ENCODE data around the gene DHX57. TPM values are rescaled to one million over a fixed set of nuclear protein-coding genes. Genes with fewer than 3 reads are reported as not detected.

DHX57 gene
- total and polyA plus RNA-seq, 2 experiments from 2014 or later, result 14.7 to 23.0 TPM

GRCh38 chr2:38887902-38888554 lies 12.3 kb upstream of the DHX57 start:
- no peak for DNase-seq (ENCODE audit: low read depth in 1 of 2, low spot score in 1 of 2)
- no peak overlapping the region for H3K4me3 ChIP-seq
- no peak for TF ChIP-seq CTCF (IDR thresholded peaks at IDR 0.05; ENCODE audit: low read depth, low read length)

GRCh38 chr2:38887347-38887746 lies 11.6 kb upstream of the DHX57 start:
- no peaks in the 10 kb centered on the region for H3K9me3 ChIP-seq (ENCODE audit: low read depth)
- no peak overlapping the region for H3K27ac ChIP-seq
- no peak for TF ChIP-seq CTCF (IDR thresholded peaks at IDR 0.05; ENCODE audit: low read depth, low read length)
- no peaks in the 10 kb centered on the region for H3K36me3 ChIP-seq
- no peak for DNase-seq (ENCODE audit: low read depth in 1 of 2, low spot score in 1 of 2)
- H3K27me3 ChIP-seq, result no peaks in the 10 kb centered on the region
- H3K4me3 ChIP-seq, result no peak overlapping the region
- no peaks in the 10 kb centered on the region for H3K4me1 ChIP-seq (ENCODE audit: low read depth)

More at GRCh38 chr2:38887902-38888554, 12.3 kb upstream of the DHX57 start:
- no peak overlapping the region for H3K27ac ChIP-seq
- no peaks in the 10 kb centered on the region for H3K27me3 ChIP-seq
- no peaks in the 10 kb centered on the region for H3K36me3 ChIP-seq
- H3K9me3 ChIP-seq (ENCODE audit: low read depth), result no peaks in the 10 kb centered on the region
- no peaks in the 10 kb centered on the region for H3K4me1 ChIP-seq (ENCODE audit: low read depth)

GRCh38 chr2:38886063-38886462 lies 10.3 kb upstream of the DHX57 start:
- no peaks in the 10 kb centered on the region for H3K4me1 ChIP-seq (ENCODE audit: low read depth)
- H3K4me3 ChIP-seq, result no peak overlapping the region
- no peak for DNase-seq (ENCODE audit: low read depth in 1 of 2, low spot score in 1 of 2)
- peaks cover 2% of the 10 kb centered on the region for H3K36me3 ChIP-seq
- H3K9me3 ChIP-seq (ENCODE audit: low read depth), result no peaks in the 10 kb centered on the region
- no peaks in the 10 kb centered on the region for H3K27me3 ChIP-seq
- no peak for TF ChIP-seq CTCF (IDR thresholded peaks at IDR 0.05; ENCODE audit: low read depth, low read length)
- no peak overlapping the region for H3K27ac ChIP-seq

GRCh38 chr2:38876407-38876806 lies 673 bp upstream of the DHX57 start:
- no peak for TF ChIP-seq CTCF (IDR thresholded peaks at IDR 0.05; ENCODE audit: low read depth, low read length)
- Histone ChIP-seq H3K4me3 (peak overlapping the region; percentile 66), H3K9me3 (ENCODE audit: low read depth) (no peaks in the 10 kb centered on the region), H3K4me1 (ENCODE audit: low read depth) (peaks cover 6% of the 10 kb centered on the region), H3K27me3 (no peaks in the 10 kb centered on the region), H3K27ac (no peak overlapping the region), H3K36me3 (peaks cover 3% of the 10 kb centered on the region)
- DNase-seq (ENCODE audit: low read depth in 1 of 2, low spot score in 1 of 2), result no peak

GRCh38 chr2:38875227-38875575 lies 533 bp downstream of the DHX57 start:
- no peak for TF ChIP-seq CTCF (IDR thresholded peaks at IDR 0.05; ENCODE audit: low read depth, low read length)
- Histone ChIP-seq H3K27ac (peak overlapping the region; percentile 10), H3K36me3 (no peaks in the 10 kb centered on the region), H3K27me3 (no peaks in the 10 kb centered on the region), H3K4me3 (peak overlapping the region; percentile 66), H3K9me3 (ENCODE audit: low read depth) (no peaks in the 10 kb centered on the region), H3K4me1 (ENCODE audit: low read depth) (peaks cover 6% of the 10 kb centered on the region)
- peak in 1 of 2 donors; percentile 7 for DNase-seq (ENCODE audit: low read depth in 1 of 2, low spot score in 1 of 2)
